Mucosa of gallbladder (tissue), 1 donor: ENCODE measurements around the gene SMIM3. TPM values are rescaled to one million over a fixed set of nuclear protein-coding genes. Genes with fewer than 3 reads are reported as not detected.
"Not testable (repeated sequence)": the region's sequence is repeated elsewhere in the genome, so short reads cannot be mapped to it uniquely, and the experiment has no call there.

Source experiments
- DNase-seq: peaks from one replicate; pipeline ENCODE4 v3.0.0-alpha.2; 2020; ENCODE audit warnings: low spot score
- total RNA-seq: library from RNA; stranded (reverse); gene quantifications from one replicate; pipeline ENCODE4 v1.2.1, GENCODE V29; 2021
- donor health status: DM: no; HTN: no; CAD: no.

The SMIM3 gene
- total RNA-seq, 1 donor from 2014 or later: 9.5 TPM

GRCh38 chr5:150793423-150793888, 14.9 kb downstream of the SMIM3 start:
- not testable (repeated sequence) for DNase-seq

- DNase-seq: no peak
Measured at GRCh38 chr5:150794927-150795326, 16.4 kb downstream of the SMIM3 start.

GRCh38 chr5:150797384-150797783, 18.8 kb downstream of the SMIM3 start:
- DNase-seq: no peak

GRCh38 chr5:150801117-150801927, 22.8 kb downstream of the SMIM3 start:
- DNase-seq: peak; percentile 34

- DNase-seq: no peak
Measured at GRCh38 chr5:150804388-150804787, 25.8 kb downstream of the SMIM3 start.

GRCh38 chr5:150809363-150809762, 30.8 kb downstream of the SMIM3 start:
- no peak for DNase-seq

- DNase-seq: no peak
Measured at GRCh38 chr5:150815010-150815409, 36.5 kb downstream of the SMIM3 start.

- no peak for DNase-seq
Measured at GRCh38 chr5:150816946-150817345, 38.4 kb downstream of the SMIM3 start.

GRCh38 chr5:150829744-150830143, 51.2 kb downstream of the SMIM3 start:
- no peak for DNase-seq

- DNase-seq: not testable (repeated sequence)
Measured at GRCh38 chr5:150831821-150832220, 53.3 kb downstream of the SMIM3 start.

- DNase-seq: no peak
Measured at GRCh38 chr5:150836064-150836463, 57.5 kb downstream of the SMIM3 start.

- DNase-seq: no peak
Measured at GRCh38 chr5:150836703-150837102, 58.1 kb downstream of the SMIM3 start.

- DNase-seq: not testable (repeated sequence)
Measured at GRCh38 chr5:150845185-150845859, 66.8 kb downstream of the SMIM3 start.

GRCh38 chr5:150846308-150846653, 67.7 kb downstream of the SMIM3 start, which contains the start of gene IRGM:
TSS of gene IRGM (plus strand) at chr5:150846521. CDS start at chr5:150848124, 1,603 bp downstream.
- DNase-seq: not testable (repeated sequence)

Other genes starting within 250 kb of the SMIM3 start
- 123 TPM for gene SYNPO, start 138.1 kb upstream of the SMIM3 start, total RNA-seq
- gene MYOZ3, start 117.5 kb upstream of the SMIM3 start, total RNA-seq: 2.2 TPM
- 46.1 TPM for gene RBM22, start 77.7 kb upstream of the SMIM3 start, total RNA-seq
- gene DCTN4, start 19.7 kb upstream of the SMIM3 start, total RNA-seq: 69.4 TPM
- gene IRGM, start 67.8 kb downstream of the SMIM3 start, total RNA-seq: 0.29 TPM
- gene ZNF300, start 126.2 kb downstream of the SMIM3 start, total RNA-seq: 5.0 TPM
- 131 TPM for gene GPX3, start 241.8 kb downstream of the SMIM3 start, total RNA-seq